GM13976 (cell line): ENCODE measurements around the gene INPPL1.

ENCODE experiments used
- DNase-seq: peaks from one replicate; pipeline ENCODE4 v3.0.0; 2012; ENCODE audit warnings: low spot score
- in situ Hi-C: fragments of 300-500 bp; cut with MboI; formaldehyde crosslinking; loops from one replicate; pipeline ENCODE4 v1.12.0; 2022; ENCODE audit warnings: low sequenced_read_pairs, mixed read lengths, inconsistent platforms; ENCODE audit not compliant: unreplicated experiment
- TF ChIP-seq, protein P1 (sequence below): IDR thresholded peaks from 2 replicates; pipeline ENCODE4 v1.5.1; 2012; ENCODE audit warnings: borderline replicate concordance, mild to moderate bottlenecking; ENCODE audit not compliant: insufficient read depth; ENCODE audit errors: extremely low read depth, missing control alignments, control extremely low read depth

INPPL1 gene

DNA sequence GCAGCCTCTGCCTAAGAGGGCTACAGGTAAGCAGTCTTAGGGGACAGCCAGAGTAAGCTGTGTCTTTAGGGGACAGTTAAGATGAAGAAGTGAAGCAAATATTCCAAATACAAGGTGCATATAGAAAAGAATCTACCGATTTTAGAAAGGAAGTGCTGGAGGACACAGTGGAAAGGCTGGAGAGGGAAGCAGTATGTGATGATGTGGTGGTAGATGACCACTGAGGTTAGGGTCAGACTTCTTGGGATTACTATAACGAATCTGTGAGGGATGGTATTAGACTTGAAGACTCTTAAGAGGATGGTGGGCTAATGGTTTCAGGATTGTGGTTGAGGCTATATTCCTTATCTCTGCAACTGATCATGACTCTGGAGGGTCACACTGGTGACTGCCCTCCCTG is 59.4 kb downstream of the INPPL1 start:
- DNase-seq: no peak
- TF ChIP-seq, protein P1, sequence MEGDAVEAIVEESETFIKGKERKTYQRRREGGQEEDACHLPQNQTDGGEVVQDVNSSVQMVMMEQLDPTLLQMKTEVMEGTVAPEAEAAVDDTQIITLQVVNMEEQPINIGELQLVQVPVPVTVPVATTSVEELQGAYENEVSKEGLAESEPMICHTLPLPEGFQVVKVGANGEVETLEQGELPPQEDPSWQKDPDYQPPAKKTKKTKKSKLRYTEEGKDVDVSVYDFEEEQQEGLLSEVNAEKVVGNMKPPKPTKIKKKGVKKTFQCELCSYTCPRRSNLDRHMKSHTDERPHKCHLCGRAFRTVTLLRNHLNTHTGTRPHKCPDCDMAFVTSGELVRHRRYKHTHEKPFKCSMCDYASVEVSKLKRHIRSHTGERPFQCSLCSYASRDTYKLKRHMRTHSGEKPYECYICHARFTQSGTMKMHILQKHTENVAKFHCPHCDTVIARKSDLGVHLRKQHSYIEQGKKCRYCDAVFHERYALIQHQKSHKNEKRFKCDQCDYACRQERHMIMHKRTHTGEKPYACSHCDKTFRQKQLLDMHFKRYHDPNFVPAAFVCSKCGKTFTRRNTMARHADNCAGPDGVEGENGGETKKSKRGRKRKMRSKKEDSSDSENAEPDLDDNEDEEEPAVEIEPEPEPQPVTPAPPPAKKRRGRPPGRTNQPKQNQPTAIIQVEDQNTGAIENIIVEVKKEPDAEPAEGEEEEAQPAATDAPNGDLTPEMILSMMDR: no peak
- in situ Hi-C loops: no loop called here

DNA sequence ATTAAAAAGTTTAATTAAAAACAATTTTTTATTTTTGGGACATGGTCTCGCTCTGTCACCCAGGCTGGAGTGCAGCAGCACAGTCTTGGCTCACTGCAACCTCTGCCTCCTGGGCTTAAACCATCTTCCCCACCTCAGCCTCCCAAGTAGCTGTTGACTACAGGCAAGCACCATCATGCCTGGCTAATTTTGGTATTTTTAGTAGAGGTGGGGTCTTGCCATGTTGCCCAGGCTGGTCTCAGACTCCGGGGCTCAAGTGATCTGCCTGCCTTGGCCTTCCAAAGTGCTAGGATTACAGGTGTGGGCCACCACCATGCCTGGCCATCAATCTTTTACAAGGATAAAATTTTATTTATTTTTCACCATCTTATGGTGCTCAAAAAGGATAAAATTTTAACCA is 62.7 kb downstream of the INPPL1 start:
- no peak for DNase-seq
- TF ChIP-seq, protein P1: no peak
- in situ Hi-C loops: no loop called here
